ENCODE results near the gene TSHR. TPM values are rescaled to one million over a fixed set of nuclear protein-coding genes. Genes with fewer than 3 reads are reported as not detected.

The TSHR gene
- total and polyA plus RNA-seq, 2 of the 13 experiments (the other 11 are each of a cell fraction or from before 2014, with no cell fraction given), result not detected

- TF ChIP-seq, protein P1, sequence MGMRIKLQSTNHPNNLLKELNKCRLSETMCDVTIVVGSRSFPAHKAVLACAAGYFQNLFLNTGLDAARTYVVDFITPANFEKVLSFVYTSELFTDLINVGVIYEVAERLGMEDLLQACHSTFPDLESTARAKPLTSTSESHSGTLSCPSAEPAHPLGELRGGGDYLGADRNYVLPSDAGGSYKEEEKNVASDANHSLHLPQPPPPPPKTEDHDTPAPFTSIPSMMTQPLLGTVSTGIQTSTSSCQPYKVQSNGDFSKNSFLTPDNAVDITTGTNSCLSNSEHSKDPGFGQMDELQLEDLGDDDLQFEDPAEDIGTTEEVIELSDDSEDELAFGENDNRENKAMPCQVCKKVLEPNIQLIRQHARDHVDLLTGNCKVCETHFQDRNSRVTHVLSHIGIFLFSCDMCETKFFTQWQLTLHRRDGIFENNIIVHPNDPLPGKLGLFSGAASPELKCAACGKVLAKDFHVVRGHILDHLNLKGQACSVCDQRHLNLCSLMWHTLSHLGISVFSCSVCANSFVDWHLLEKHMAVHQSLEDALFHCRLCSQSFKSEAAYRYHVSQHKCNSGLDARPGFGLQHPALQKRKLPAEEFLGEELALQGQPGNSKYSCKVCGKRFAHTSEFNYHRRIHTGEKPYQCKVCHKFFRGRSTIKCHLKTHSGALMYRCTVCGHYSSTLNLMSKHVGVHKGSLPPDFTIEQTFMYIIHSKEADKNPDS (CRISPR knock-in tag; IDR thresholded peaks at IDR 0.05), result no peak
- TF ChIP-seq TFAP4 (IDR thresholded peaks at IDR 0.05; ENCODE audit: borderline replicate concordance, low read depth) (peak; percentile 91; the same call in 1 of the 2 replicates), ZNF350 (CRISPR knock-in tag; IDR thresholded peaks at IDR 0.05; ENCODE audit: borderline replicate concordance, low read depth) (peak; percentile 60), ZNF224 (CRISPR knock-in tag; IDR thresholded peaks at IDR 0.05) (0 out of 2 replicates have a peak, but pooled peaks have one; percentile 63), AHDC1 (CRISPR knock-in tag; IDR thresholded peaks at IDR 0.05; ENCODE audit: borderline replicate concordance) (peak; percentile 49; the same call in 1 of the 2 replicates), KAT7 (CRISPR knock-in tag; IDR thresholded peaks at IDR 0.05; ENCODE audit: borderline replicate concordance) (peak; percentile 72; the same call in 1 of the 2 replicates), ZFY (CRISPR knock-in tag; IDR thresholded peaks at IDR 0.05) (peak; percentile 93), HNRNPLL (IDR thresholded peaks at IDR 0.05; ENCODE audit: low read depth, low read length, poor library complexity, severe bottlenecking) (peak; percentile 47), ARID5B (CRISPR knock-in tag; IDR thresholded peaks at IDR 0.05) (0 out of 2 replicates have a peak, but pooled peaks have one; percentile 56), JUND (CRISPR knock-in tag; IDR thresholded peaks at IDR 0.05) (0 out of 2 replicates have a peak, but pooled peaks have one; percentile 31)
- TF ChIP-seq, protein P2, sequence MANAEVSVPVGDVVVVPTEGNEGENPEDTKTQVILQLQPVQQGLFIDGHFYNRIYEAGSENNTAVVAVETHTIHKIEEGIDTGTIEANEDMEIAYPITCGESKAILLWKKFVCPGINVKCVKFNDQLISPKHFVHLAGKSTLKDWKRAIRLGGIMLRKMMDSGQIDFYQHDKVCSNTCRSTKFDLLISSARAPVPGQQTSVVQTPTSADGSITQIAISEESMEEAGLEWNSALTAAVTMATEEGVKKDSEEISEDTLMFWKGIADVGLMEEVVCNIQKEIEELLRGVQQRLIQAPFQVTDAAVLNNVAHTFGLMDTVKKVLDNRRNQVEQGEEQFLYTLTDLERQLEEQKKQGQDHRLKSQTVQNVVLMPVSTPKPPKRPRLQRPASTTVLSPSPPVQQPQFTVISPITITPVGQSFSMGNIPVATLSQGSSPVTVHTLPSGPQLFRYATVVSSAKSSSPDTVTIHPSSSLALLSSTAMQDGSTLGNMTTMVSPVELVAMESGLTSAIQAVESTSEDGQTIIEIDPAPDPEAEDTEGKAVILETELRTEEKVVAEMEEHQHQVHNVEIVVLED (CRISPR knock-in tag; IDR thresholded peaks at IDR 0.05; ENCODE audit: borderline replicate concordance), result peak; percentile 46; the same call in 1 of the 2 replicates
- TF ChIP-seq, protein P3, sequence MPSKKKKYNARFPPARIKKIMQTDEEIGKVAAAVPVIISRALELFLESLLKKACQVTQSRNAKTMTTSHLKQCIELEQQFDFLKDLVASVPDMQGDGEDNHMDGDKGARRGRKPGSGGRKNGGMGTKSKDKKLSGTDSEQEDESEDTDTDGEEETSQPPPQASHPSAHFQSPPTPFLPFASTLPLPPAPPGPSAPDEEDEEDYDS (CRISPR knock-in tag; IDR thresholded peaks at IDR 0.05), result peak; percentile 9; the same call in 1 of the 2 replicates
Measured at GRCh38 chr14:81170104-81170828, 214.8 kb downstream of the TSHR start (continued).

Data from HepG2 (cell line).